K562 (cell line): ENCODE results near the gene KCP. TPM values are rescaled to one million over a fixed set of nuclear protein-coding genes. Genes with fewer than 3 reads are reported as not detected.

Experiments
- ASH1L ChIP-seq: fragments of 450-650 bp; IDR thresholded peaks from 2 replicates; pipeline ENCODE4 v1.6.1; 2018; ENCODE audit warnings: borderline replicate concordance, mild to moderate bottlenecking, low read depth; ENCODE audit not compliant: partially characterized antibody
- CC2D1A ChIP-seq: fragments of 450-650 bp; IDR thresholded peaks from 2 replicates; pipeline ENCODE4 v1.6.1; 2017; ENCODE audit warnings: mild to moderate bottlenecking
- CREBBP ChIP-seq: IDR thresholded peaks from one replicate; pipeline ENCODE4 v1.6.1; 2012; ENCODE audit warnings: low read depth, mild to moderate bottlenecking, control low read depth, inconsistent platforms, low read length
- FOXP4 ChIP-seq: sonication (generic); formaldehyde crosslinking; IDR thresholded peaks from 2 replicates; pipeline ENCODE4 v1.8.0; 2022; ENCODE audit warnings: mild to moderate bottlenecking, missing genetic modification reagents, borderline replicate concordance
- HBP1 ChIP-seq: fragments of 450-650 bp; formaldehyde crosslinking; IDR thresholded peaks from 2 replicates; pipeline ENCODE4 v1.4.0; 2022; ENCODE audit warnings: missing genetic modification characterization
- HNRNPK ChIP-seq: fragments of 200-400 bp; formaldehyde crosslinking; IDR thresholded peaks from one replicate; pipeline ENCODE4 v1.6.1; 2018; ENCODE audit warnings: mild to moderate bottlenecking, low read depth, low read length; ENCODE audit not compliant: poor library complexity, severe bottlenecking
- HNRNPLL ChIP-seq: fragments of 200-400 bp; formaldehyde crosslinking; IDR thresholded peaks from 2 replicates; pipeline ENCODE4 v1.6.1; 2017; ENCODE audit warnings: low read length, low read depth, mild to moderate bottlenecking; ENCODE audit not compliant: poor library complexity, severe bottlenecking
- LEF1 ChIP-seq: fragments of 450-650 bp; IDR thresholded peaks from 2 replicates; pipeline ENCODE4 v1.6.1; 2016; ENCODE audit warnings: mild to moderate bottlenecking
- NBN ChIP-seq: fragments of 450-650 bp; IDR thresholded peaks from 2 replicates; pipeline ENCODE4 v1.6.1; 2016; ENCODE audit warnings: low read depth, mild to moderate bottlenecking
- PML ChIP-seq: IDR thresholded peaks from 2 replicates; pipeline ENCODE4 v1.6.1; 2012; ENCODE audit warnings: low read length, inconsistent platforms
- POLR2A ChIP-seq: fragments of 450-650 bp; conservative IDR thresholded peaks from 2 replicates; pipeline ENCODE4 v1.6.1; 2016
- POLR2AphosphoS5 ChIP-seq: IDR thresholded peaks from 2 replicates; pipeline ENCODE4 v1.6.1; 2011; ENCODE audit warnings: mild to moderate bottlenecking, low read depth, low read length, moderate library complexity; ENCODE audit not compliant: control insufficient read depth, insufficient read depth
- PTRF ChIP-seq: fragments of 450-650 bp; IDR thresholded peaks from 2 replicates; pipeline ENCODE4 v1.6.1; 2016; ENCODE audit warnings: mild to moderate bottlenecking, missing genetic modification characterization, missing compliant biosample characterization
- SAFB2 ChIP-seq: fragments of 200-400 bp; formaldehyde crosslinking; IDR thresholded peaks from 2 replicates; pipeline ENCODE4 v1.6.1; 2018; ENCODE audit warnings: borderline replicate concordance, low read length, low read depth, moderate library complexity; ENCODE audit not compliant: severe bottlenecking
- SETDB1 ChIP-seq: IDR thresholded peaks from one replicate; pipeline ENCODE4 v1.6.1; 2012; ENCODE audit warnings: low read length, control low read depth, inconsistent platforms
- SLC30A9 ChIP-seq: fragments of 250-450 bp; sonication (Bioruptor Pico); IDR thresholded peaks from 2 replicates; pipeline ENCODE4 v1.8.0; 2022; ENCODE audit warnings: mild to moderate bottlenecking, moderate library complexity
- STAT5B ChIP-seq: fragments of 250-450 bp; sonication (Bioruptor Pico); IDR thresholded peaks from 2 replicates; pipeline ENCODE4 v1.8.0; 2021; ENCODE audit warnings: mild to moderate bottlenecking, inconsistent platforms
- ZBTB17 ChIP-seq: fragments of 450-650 bp; formaldehyde crosslinking; IDR thresholded peaks from 2 replicates; pipeline ENCODE4 v1.4.0; 2020; ENCODE audit warnings: mild to moderate bottlenecking
- ZNF133 ChIP-seq: fragments of 250-450 bp; sonication (Bioruptor Pico); IDR thresholded peaks from 2 replicates; pipeline ENCODE4 v1.4.0; 2020; ENCODE audit warnings: mild to moderate bottlenecking
- ZNF217 ChIP-seq: sonication (generic); formaldehyde crosslinking; IDR thresholded peaks from 2 replicates; pipeline ENCODE4 v1.8.0; 2022; ENCODE audit warnings: mild to moderate bottlenecking, missing genetic modification reagents
- ZNF274 ChIP-seq: IDR thresholded peaks from 2 replicates; pipeline ENCODE4 v1.6.1; 2011; ENCODE audit warnings: low read depth, mild to moderate bottlenecking, low read length, moderate library complexity, borderline replicate concordance
- ZNF518B ChIP-seq: fragments of 250-450 bp; sonication (Bioruptor Pico); IDR thresholded peaks from 2 replicates; pipeline ENCODE4 v1.5.0; 2021; ENCODE audit warnings: mild to moderate bottlenecking, moderate library complexity
- polyA plus RNA-seq, 8 experiments: library from polyadenylated mRNA; depleted of rRNA in 4 of 8; stranded (reverse) in 5 of 8; unstranded in 3 of 8; fragments of >200 nt; fragmentation: Nextera tagmentation in 2 of 8; fragmentation: Illumina TruSeq in 1 of 8; extraction: Ambion mirVana in 2 of 8; extraction: Trizol in 1 of 8; gene quantifications; 2 replicates each; pipeline versions ENCODE4 v1.2.1 to v1.2.3, GENCODE V29; 2011 to 2014; ENCODE audit warnings: inconsistent platforms in 1 of 8, missing spikeins in 1 of 8
- total RNA-seq, 7 experiments: library from RNA; depleted of rRNA in 6 of 7; stranded (reverse); fragments of >200 nt in 6 of 7; fragmentation: Illumina TruSeq in 2 of 7; extraction: Trizol in 2 of 7; gene quantifications; 2 replicates each; pipeline versions ENCODE4 v1.2.1 to v1.2.3, GENCODE V29; 2011 to 2021; ENCODE audit warnings: low replicate concordance in 1 of 7

KCP gene
- total and polyA plus RNA-seq, 9 of the 15 experiments (the other 6 are each of a cell fraction or from before 2014, with no cell fraction given): 0.06 to 0.17 (median 0.12) TPM; not detected in 3

GRCh38 chr7:128862571-128863432, 47.7 kb downstream of the KCP start, which contains the start of gene ATP6V1F (continued):
- TF ChIP-seq ZNF518B (no peak), STAT5B (CRISPR knock-in tag) (no peak), HNRNPK (no peak), SLC30A9 (CRISPR knock-in tag) (no peak; the same call in 1 of the 2 replicates), PTRF (tag) (no peak), POLR2AphosphoS5 (peak; percentile 80), HNRNPLL (peak; percentile 89), FOXP4 (CRISPR knock-in tag) (peak; percentile 31; the same call in 1 of the 2 replicates), CC2D1A (no peak), LEF1 (no peak), HBP1 (CRISPR knock-in tag) (peak; percentile 52; the same call in 1 of the 2 replicates), CREBBP (no peak), ZNF133 (CRISPR knock-in tag) (no peak), ZNF274 (no peak), SETDB1 (no peak), PML (peak; percentile 58; the same call in 1 of the 2 replicates), ASH1L (no peak), ZBTB17 (CRISPR knock-in tag) (no peak), SAFB2 (no peak), NBN (peak; percentile 71; the same call in 1 of the 2 replicates), ZNF217 (CRISPR knock-in tag) (no peak), POLR2A (peak; percentile 90)
